Mesenchymal stem cell (in vitro differentiated cells and primary cell): ENCODE data around the gene REL.
A peak's percentile ranks its signal among the peaks of the same experiment; 100 is the strongest.

Experiments used
- DNase-seq: peaks from one replicate; pipeline ENCODE4 v3.0.0-alpha.2; 2013
- H2AFZ ChIP-seq: one replicate; pipeline ENCODE4 v1.6.1; 2013; ENCODE audit warnings: low read depth, mild to moderate bottlenecking, control low read depth, inconsistent platforms, low read length, moderate library complexity
- H2AK5ac ChIP-seq: 2 replicates; pipeline ENCODE4 v1.6.1; 2013; ENCODE audit warnings: low read length, moderate library complexity, mild to moderate bottlenecking, inconsistent platforms; ENCODE audit not compliant: severe bottlenecking
- H2BK120ac ChIP-seq: one replicate; pipeline ENCODE4 v1.6.1; 2013; ENCODE audit warnings: low read depth, mild to moderate bottlenecking, inconsistent platforms, low read length, moderate library complexity
- H2BK12ac ChIP-seq, 2 experiments: one replicate each; pipeline ENCODE4 v1.6.1; 2013; ENCODE audit warnings: inconsistent platforms in 2 of 2, low read length in 2 of 2, mild to moderate bottlenecking in 2 of 2, moderate library complexity in 2 of 2, control low read depth in 1 of 2
- H2BK15ac ChIP-seq: one replicate; pipeline ENCODE4 v1.6.1; 2013; ENCODE audit warnings: mild to moderate bottlenecking, low read depth, inconsistent platforms; ENCODE audit not compliant: poor library complexity, severe bottlenecking
- H2BK5ac ChIP-seq: 2 replicates; pipeline ENCODE4 v1.6.1; 2013; ENCODE audit warnings: low read depth, mild to moderate bottlenecking, low read length, control low read depth, inconsistent platforms; ENCODE audit not compliant: poor library complexity, severe bottlenecking
- H3K14ac ChIP-seq, 2 experiments: one replicate each; pipeline ENCODE4 v1.6.1; 2013; ENCODE audit warnings: inconsistent platforms in 2 of 2, low read length in 2 of 2, control low read depth in 1 of 2, mild to moderate bottlenecking in 1 of 2, moderate library complexity in 1 of 2
- H3K18ac ChIP-seq, 2 experiments: one replicate each; pipeline ENCODE4 v1.6.1; 2013; ENCODE audit warnings: inconsistent platforms in 2 of 2, low read length in 2 of 2, control low read depth in 1 of 2, low read depth in 1 of 2, mild to moderate bottlenecking in 1 of 2
- H3K23ac ChIP-seq, 2 experiments: one replicate each; pipeline ENCODE4 v1.6.1; 2013; ENCODE audit warnings: inconsistent platforms in 2 of 2, low read length in 2 of 2, mild to moderate bottlenecking in 2 of 2, moderate library complexity in 2 of 2, control low read depth in 1 of 2
- H3K27ac ChIP-seq: 2 replicates; pipeline ENCODE4 v1.5.1; 2013; ENCODE audit warnings: mild to moderate bottlenecking, moderate library complexity, low read length, control low read depth, inconsistent platforms; ENCODE audit not compliant: poor library complexity, severe bottlenecking
- H3K27me3 ChIP-seq, 2 experiments: 2 replicates each; pipeline versions ENCODE4 v1.6.1 to v1.7.0; 2013; ENCODE audit warnings: low read length in 2 of 2, mild to moderate bottlenecking in 2 of 2, moderate library complexity in 2 of 2, control low read depth in 1 of 2, inconsistent platforms in 1 of 2; ENCODE audit not compliant: control insufficient read depth in 1 of 2, insufficient read depth in 1 of 2
- H3K36me3 ChIP-seq, 2 experiments: 2 replicates each; pipeline versions ENCODE4 v1.6.1 to v1.7.0; 2013; ENCODE audit warnings: low read length in 2 of 2, control low read depth in 1 of 2, inconsistent platforms in 1 of 2, low read depth in 1 of 2, mild to moderate bottlenecking in 1 of 2; ENCODE audit not compliant: insufficient read depth in 2 of 2, control insufficient read depth in 1 of 2
- H3K4ac ChIP-seq, 2 experiments: one replicate each; pipeline ENCODE4 v1.6.1; 2013; ENCODE audit warnings: inconsistent platforms in 2 of 2, low read length in 2 of 2, mild to moderate bottlenecking in 2 of 2, moderate library complexity in 2 of 2, control low read depth in 1 of 2, low read depth in 1 of 2
- H3K4me1 ChIP-seq: 2 replicates; pipeline ENCODE4 v1.6.1; 2013; ENCODE audit warnings: low read depth, low read length, control low read depth; ENCODE audit not compliant: control insufficient read depth, insufficient read depth
- H3K4me2 ChIP-seq: 2 replicates; pipeline ENCODE4 v1.6.1; 2013; ENCODE audit warnings: low read length, mild to moderate bottlenecking, inconsistent platforms; ENCODE audit not compliant: poor library complexity, severe bottlenecking
- H3K4me3 ChIP-seq, 2 experiments: 2 replicates each; pipeline versions ENCODE4 v1.5.1 to v1.7.0; 2013; ENCODE audit warnings: low read length in 2 of 2, mild to moderate bottlenecking in 2 of 2, control low read depth in 1 of 2, low read depth in 1 of 2; ENCODE audit not compliant: insufficient read depth in 1 of 2
- H3K79me1 ChIP-seq: replicated peaks from 2 replicates; pipeline ENCODE4 v1.6.1; 2013; ENCODE audit warnings: mild to moderate bottlenecking, control low read depth, low read length, inconsistent platforms; ENCODE audit not compliant: poor library complexity, severe bottlenecking
- H3K9ac ChIP-seq: 2 replicates; pipeline ENCODE4 v1.7.0; 2013; ENCODE audit warnings: mild to moderate bottlenecking, low read length, moderate library complexity
- H3K9me3 ChIP-seq: 2 replicates; pipeline ENCODE4 v1.7.0; 2013; ENCODE audit warnings: mild to moderate bottlenecking, low read length; ENCODE audit not compliant: control insufficient read depth
- H4K8ac ChIP-seq: one replicate; pipeline ENCODE4 v1.6.1; 2013; ENCODE audit warnings: inconsistent platforms, mild to moderate bottlenecking, low read length, moderate library complexity
- H4K91ac ChIP-seq: one replicate; pipeline ENCODE4 v1.6.1; 2013; ENCODE audit warnings: mild to moderate bottlenecking, low read length, inconsistent platforms
- WGBS: methylation state at CpG from one replicate; pipeline ENCODE4 v1.1.7; 2013; ENCODE audit warnings: mixed read lengths; 5-methylcytosine and 5-hydroxymethylcytosine counted together

Gene REL

GRCh38 chr2:60958800-60959199 lies 77.4 kb downstream of the REL start:
- Histone ChIP-seq H4K91ac (no peak overlapping the region), H2BK120ac (no peak overlapping the region), H3K23ac (no peak overlapping the region), H3K4me3 (no peak overlapping the region), H2AFZ (no peak overlapping the region), H3K79me1 (no peaks in the 10 kb centered on the region), H2BK5ac (no peak overlapping the region), H3K4me1 (peaks cover 3% of the 10 kb centered on the region), H3K4ac (peak overlapping the region in 1 of 2 experiments; percentile 28), H3K9ac (peak overlapping the region; percentile 14), H3K36me3 (peaks cover 4% of the 10 kb centered on the region in 2 experiments), H2BK15ac (no peak overlapping the region), H3K18ac (no peak overlapping the region), H3K14ac (no peak overlapping the region), H3K9me3 (no peaks in the 10 kb centered on the region), H2AK5ac (no peak overlapping the region), H3K27ac (no peak overlapping the region), H4K8ac (no peak overlapping the region), H3K4me2 (no peak overlapping the region), H3K27me3 (no peaks in the 10 kb centered on the region), H2BK12ac (no peak overlapping the region)
- DNase-seq: peak; percentile 49
- WGBS: 48% methylated on average over 3 of the region's 3 CpGs

- peaks cover 3% of the 10 kb centered on the region for H3K4me1 ChIP-seq
- no peak overlapping the region for H2BK12ac ChIP-seq
- WGBS: 92% methylated on average over 6 of the region's 7 CpGs
- peaks cover 0 to 4% of the 10 kb centered on the region in 2 experiments for H3K36me3 ChIP-seq
- H2BK120ac ChIP-seq: no peak overlapping the region
- no peak overlapping the region for H2AFZ ChIP-seq
- H4K8ac ChIP-seq: no peak overlapping the region
- peak overlapping the region in 1 of 2 experiments; percentile 75 for H3K14ac ChIP-seq
- H3K18ac ChIP-seq: no peak overlapping the region
- H2AK5ac ChIP-seq: no peak overlapping the region
- no peak overlapping the region for H3K4me2 ChIP-seq
- H3K23ac ChIP-seq: no peak overlapping the region
- DNase-seq: no peak
- no peak overlapping the region for H3K27ac ChIP-seq
- H4K91ac ChIP-seq: no peak overlapping the region
- H3K9me3 ChIP-seq: no peaks in the 10 kb centered on the region
- no peak overlapping the region for H3K4me3 ChIP-seq
- H3K27me3 ChIP-seq: no peaks in the 10 kb centered on the region
- H3K4ac ChIP-seq: no peak overlapping the region
- H2BK15ac ChIP-seq: no peak overlapping the region
- no peaks in the 10 kb centered on the region for H3K79me1 ChIP-seq
- no peak overlapping the region for H2BK5ac ChIP-seq
- H3K9ac ChIP-seq: no peak overlapping the region
Observed at GRCh38 chr2:60959501-60959900, 78.1 kb downstream of the REL start.

- no peak overlapping the region for H2BK120ac ChIP-seq
- no peak overlapping the region for H3K14ac ChIP-seq
- H3K9ac ChIP-seq: no peak overlapping the region
- H2BK15ac ChIP-seq: no peak overlapping the region
- H3K4me3 ChIP-seq: no peak overlapping the region
- H3K18ac ChIP-seq: no peak overlapping the region
- no peak overlapping the region for H3K23ac ChIP-seq
- H3K79me1 ChIP-seq: no peaks in the 10 kb centered on the region
- H2BK5ac ChIP-seq: no peak overlapping the region
- H3K27ac ChIP-seq: no peak overlapping the region
- no peak for DNase-seq
- no peak overlapping the region for H4K8ac ChIP-seq
- WGBS: no CpG with 5 or more reads among the region's 1 CpG
- H2BK12ac ChIP-seq: no peak overlapping the region
- peaks cover 0 to 4% of the 10 kb centered on the region in 2 experiments for H3K36me3 ChIP-seq
- no peaks in the 10 kb centered on the region for H3K9me3 ChIP-seq
- no peak overlapping the region for H3K4ac ChIP-seq
- H2AFZ ChIP-seq: no peak overlapping the region
- peaks cover 3% of the 10 kb centered on the region for H3K4me1 ChIP-seq
- H3K4me2 ChIP-seq: no peak overlapping the region
- no peaks in the 10 kb centered on the region for H3K27me3 ChIP-seq
- H4K91ac ChIP-seq: no peak overlapping the region
- H2AK5ac ChIP-seq: no peak overlapping the region
Observed at GRCh38 chr2:60960706-60961105, 79.3 kb downstream of the REL start.

GRCh38 chr2:60961457-60961856 lies 80.1 kb downstream of the REL start:
- H3K18ac ChIP-seq: no peak overlapping the region
- H3K14ac ChIP-seq: no peak overlapping the region
- H2AFZ ChIP-seq: no peak overlapping the region
- no peaks in the 10 kb centered on the region for H3K9me3 ChIP-seq
- peak; percentile 17 for DNase-seq
- H3K4me3 ChIP-seq: no peak overlapping the region
- peak overlapping the region; percentile 3 for H3K9ac ChIP-seq
- H3K4me2 ChIP-seq: no peak overlapping the region
- WGBS: 95% methylated on average over 4 of the region's 4 CpGs
- H2BK15ac ChIP-seq: no peak overlapping the region
- no peak overlapping the region for H3K4ac ChIP-seq
- no peak overlapping the region for H3K23ac ChIP-seq
- no peak overlapping the region for H2BK12ac ChIP-seq
- no peak overlapping the region for H4K91ac ChIP-seq
- H4K8ac ChIP-seq: no peak overlapping the region
- peaks cover 3% of the 10 kb centered on the region for H3K4me1 ChIP-seq
- no peak overlapping the region for H2BK5ac ChIP-seq
- H3K27ac ChIP-seq: no peak overlapping the region
- peaks cover 0 to 4% of the 10 kb centered on the region in 2 experiments for H3K36me3 ChIP-seq
- H2BK120ac ChIP-seq: no peak overlapping the region
- H3K27me3 ChIP-seq: no peaks in the 10 kb centered on the region
- H3K79me1 ChIP-seq: no peaks in the 10 kb centered on the region
- no peak overlapping the region for H2AK5ac ChIP-seq
